HCT116 (cell line): Measurements from ENCODE around the gene PGM3. TPM values are rescaled to one million over a fixed set of nuclear protein-coding genes. Genes with fewer than 3 reads are reported as not detected.

ENCODE experiments used
- ATAC-seq: fragments of 200-7000 bp; cut with Tn5 transposase; 2 replicates; pipeline ENCODE4 v1.9.1; 2020; ENCODE audit warnings: mild to moderate bottlenecking, moderate library complexity
- BruUV-seq: library from RNA; stranded (reverse); fragments of 400-500 nt; replicated peaks from 2 replicates; lab custom pipeline; 2021; lab: Mats Ljungman, UMichigan
- CTCF ChIA-PET: fragments of 300-600 bp; sonication (Branson Sonifier 250); formaldehyde crosslinking; loops from one replicate; lab custom pipeline; 2021; ENCODE audit warnings: antibody characterized with exemption; lab: Charles Lee
- POLR2A ChIA-PET: fragments of 300-600, 350-600 bp; sonication (Branson Sonifier 250); formaldehyde crosslinking; loops from one replicate; lab custom pipeline; 2021; ENCODE audit warnings: antibody characterized with exemption; lab: Charles Lee
- RAD21 ChIA-PET, 2 experiments: fragments of 300-600 bp; sonication (Branson Sonifier 250); formaldehyde crosslinking; loops; one replicate each; lab custom pipeline; 2023; ENCODE audit warnings: low total read pairs in 2 of 2; ENCODE audit not compliant: uncharacterized antibody in 2 of 2, unreplicated experiment in 2 of 2, low non-redundant PET in 1 of 2; lab: Charles Lee
- DNase-seq: peaks from one replicate; pipeline ENCODE4 v3.0.0-alpha.2; 2010; ENCODE audit warnings: low read depth, low spot score
- H2AFZ ChIP-seq: fragments of 200-600 bp; shearing (Covaris generic), sonication (generic); 2 replicates; pipeline ENCODE4 v1.6.1; 2017; ENCODE audit warnings: low read depth, mixed run types, mixed read lengths, antibody characterized with exemption, low read length; ENCODE audit not compliant: poor library complexity, severe bottlenecking
- H3K27ac ChIP-seq: 2 replicates; pipeline ENCODE4 v1.5.1; 2012; ENCODE audit warnings: low read depth, low read length
- H3K27me3 ChIP-seq: fragments of 200-600 bp; sonication (generic); 2 replicates; pipeline ENCODE4 v1.6.1; 2016; ENCODE audit warnings: mixed run types, low read length, mixed read lengths; ENCODE audit not compliant: insufficient read depth
- H3K36me3 ChIP-seq, 2 experiments: fragments of 200-500 bp in 1 of 2; fragments of 200-600 bp in 1 of 2; sonication (Bioruptor generic) in 1 of 2; sonication (generic) in 1 of 2; 2 replicates each; pipeline versions ENCODE4 v1.5.1 to v1.6.1; 2014 to 2016; ENCODE audit warnings: low read length in 2 of 2, inconsistent platforms in 1 of 2, mixed read lengths in 1 of 2, mixed run types in 1 of 2; ENCODE audit not compliant: insufficient read depth in 2 of 2, control insufficient read depth in 1 of 2
- H3K4me1 ChIP-seq, 2 experiments: fragments of 200-600 bp in 1 of 2; sonication (generic) in 1 of 2; 2 replicates each; pipeline versions ENCODE4 v1.5.1 to v1.6.1; 2012 to 2017; ENCODE audit warnings: low read length in 2 of 2, inconsistent platforms in 1 of 2, mild to moderate bottlenecking in 1 of 2, mixed read lengths in 1 of 2, mixed run types in 1 of 2, moderate library complexity in 1 of 2; ENCODE audit not compliant: insufficient read depth in 2 of 2, control insufficient read depth in 1 of 2
- H3K4me2 ChIP-seq: fragments of 200-600 bp; sonication (generic); 2 replicates; pipeline ENCODE4 v1.6.1; 2017; ENCODE audit warnings: mixed run types, low read length, mixed read lengths
- H3K4me3 ChIP-seq, 2 experiments: fragments of 200-600 bp in 1 of 2; sonication (generic) in 1 of 2; replicated peaks in 1 of 2; 2 replicates each; pipeline ENCODE4 v1.5.1; 2011 to 2016; ENCODE audit warnings: low read length in 2 of 2, control low read depth in 1 of 2, low read depth in 1 of 2, mild to moderate bottlenecking in 1 of 2, mixed read lengths in 1 of 2, mixed run types in 1 of 2
- H3K79me2 ChIP-seq: fragments of 200-600 bp; sonication (generic); 2 replicates; pipeline ENCODE4 v1.6.1; 2017; ENCODE audit warnings: mild to moderate bottlenecking, mixed run types, low read length, moderate library complexity, mixed read lengths; ENCODE audit not compliant: insufficient read depth
- H3K9ac ChIP-seq: fragments of 200-600 bp; sonication (generic); 2 replicates; pipeline ENCODE4 v1.6.1; 2016; ENCODE audit warnings: low read length, mixed read lengths
- H3K9me2 ChIP-seq: fragments of 200-600 bp; sonication (generic), shearing (Covaris generic); 2 replicates; pipeline ENCODE4 v1.6.1; 2017; ENCODE audit warnings: mixed run types, mild to moderate bottlenecking, moderate library complexity; ENCODE audit not compliant: insufficient read depth
- H3K9me3 ChIP-seq, 2 experiments: fragments of 200-500 bp in 1 of 2; fragments of 200-600 bp in 1 of 2; sonication (Bioruptor generic) in 1 of 2; sonication (generic) in 1 of 2; 2 replicates each; pipeline ENCODE4 v1.6.1; 2014 to 2017; ENCODE audit warnings: low read length in 2 of 2, mixed read lengths in 2 of 2, inconsistent platforms in 1 of 2, low read depth in 1 of 2, mild to moderate bottlenecking in 1 of 2, mixed run types in 1 of 2, moderate library complexity in 1 of 2; ENCODE audit not compliant: control insufficient read depth in 1 of 2, insufficient read depth in 1 of 2
- H4K20me1 ChIP-seq: fragments of 200-600 bp; sonication (generic), shearing (Covaris generic); 2 replicates; pipeline ENCODE4 v1.6.1; 2017; ENCODE audit warnings: mixed run types, mild to moderate bottlenecking, moderate library complexity; ENCODE audit not compliant: insufficient read depth
- ATF3 ChIP-seq: IDR thresholded peaks from 2 replicates; pipeline ENCODE4 v1.6.1; 2012
- CEBPB ChIP-seq: IDR thresholded peaks from 2 replicates; pipeline ENCODE4 v1.6.1; 2012; ENCODE audit warnings: low read depth
- CTCF ChIP-seq, 3 experiments: fragments of 200-600 bp in 1 of 3; sonication (generic) in 1 of 3; IDR thresholded peaks in 2 of 3; conservative IDR thresholded peaks in 1 of 3; 2 replicates each; pipeline ENCODE4 v1.5.1; 2012 to 2017; ENCODE audit warnings: low read depth in 2 of 3, low read length in 2 of 3, antibody characterized with exemption in 1 of 3, borderline replicate concordance in 1 of 3, control low read depth in 1 of 3, mild to moderate bottlenecking in 1 of 3, mixed read lengths in 1 of 3, mixed run types in 1 of 3, moderate library complexity in 1 of 3; ENCODE audit not compliant: insufficient read depth in 1 of 3
- EZH2phosphoT487 ChIP-seq: fragments of 200-600 bp; IDR thresholded peaks from 2 replicates; pipeline ENCODE4 v1.6.1; 2018; ENCODE audit warnings: antibody characterized with exemption, borderline replicate concordance
- RAD21 ChIP-seq: IDR thresholded peaks from 2 replicates; pipeline ENCODE4 v1.6.1; 2012; ENCODE audit warnings: low read depth, mild to moderate bottlenecking
- REST ChIP-seq: IDR thresholded peaks from 2 replicates; pipeline ENCODE4 v1.6.1; 2012; ENCODE audit warnings: low read depth
- SRF ChIP-seq: IDR thresholded peaks from 2 replicates; pipeline ENCODE4 v1.6.1; 2012; ENCODE audit warnings: low read depth
- YY1 ChIP-seq: IDR thresholded peaks from 2 replicates; pipeline ENCODE4 v1.6.1; 2011; ENCODE audit warnings: low read length, low read depth, moderate library complexity, mild to moderate bottlenecking; ENCODE audit not compliant: insufficient replicate concordance; ENCODE audit errors: extremely low read depth
- intact Hi-C: fragments of 100-400 bp; cut with micrococcal nuclease; formaldehyde crosslinking; loops from 2 replicates; pipeline ENCODE4 v1.10.0; 2022
- total RNA-seq: library from RNA; stranded (reverse); gene quantifications from one replicate; pipeline ENCODE4 v1.2.1, GENCODE V29; 2021; ENCODE audit not compliant: unreplicated experiment
- TF ChIP-seq, protein P1 (sequence below): IDR thresholded peaks from 2 replicates; pipeline ENCODE4 v1.6.1; 2012
- TF ChIP-seq, protein P2 (sequence below): IDR thresholded peaks from 2 replicates; pipeline ENCODE4 v1.6.1; 2011; ENCODE audit warnings: mild to moderate bottlenecking, low read length, moderate library complexity; ENCODE audit not compliant: insufficient replicate concordance; ENCODE audit errors: extremely low read depth

The PGM3 gene
- total RNA-seq, 1 experiment from 2014 or later: 63.5 TPM

DNA sequence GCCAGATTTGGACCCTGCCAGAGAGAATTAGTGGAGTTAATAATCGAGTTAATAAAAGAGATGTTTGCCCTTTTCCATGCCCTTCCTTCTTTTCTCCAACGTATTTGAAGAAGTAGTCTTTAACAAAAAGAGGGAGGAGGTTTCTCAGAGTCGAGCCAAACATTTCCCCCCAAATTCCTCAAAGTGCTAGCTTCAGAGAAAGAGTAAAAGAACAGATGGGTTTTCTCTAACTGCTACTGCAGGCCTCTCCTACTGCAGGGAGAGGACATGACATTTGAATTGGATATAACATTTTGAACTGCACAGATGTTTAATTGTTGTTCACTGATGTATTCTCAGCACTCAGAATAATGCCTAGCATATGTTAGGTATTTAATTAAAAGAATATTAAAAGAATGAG lies 25.6 kb upstream of the PGM3 start:
- ATAC-seq (no peak), DNase-seq (no peak)
- intact Hi-C loops: loop anchor here (5.0 kb wide), 1 partner anchor 966 kb away; no protein-coding TSS in a partner anchor
- Histone ChIP-seq H3K79me2 (no peaks in the 10 kb centered on the region), H3K36me3 (no peaks in the 10 kb centered on the region), H3K27ac (no peak overlapping the region), H3K4me1 (no peaks in the 10 kb centered on the region), H3K9me3 (no peaks in the 10 kb centered on the region), H2AFZ (no peak overlapping the region), H3K4me2 (no peak overlapping the region), H3K4me3 (no peak overlapping the region), H4K20me1 (no peaks in the 10 kb centered on the region), H3K9me2 (no peaks in the 10 kb centered on the region), H3K9ac (no peak overlapping the region), H3K27me3 (no peaks in the 10 kb centered on the region)
- TF ChIP-seq ATF3 (no peak), CTCF (IDR thresholded peaks at IDR 0.05 in 2 of 3, conservative IDR thresholded peaks at IDR 0.05 in 1 of 3; ENCODE audit: borderline replicate concordance in 1 of 3, insufficient read depth in 1 of 3, low read depth in 2 of 3, low read length in 2 of 3) (no peak)
- POLR2A ChIA-PET: no interaction called here
- no TSS peak for BruUV-seq
- RAD21 ChIA-PET: no interaction called here
- CTCF ChIA-PET: interaction anchor here (1.1 kb wide), 2 partner anchors 151 to 296 kb away, joined by 3 read pairs; partner anchors contain the start of gene DOP1A

DNA sequence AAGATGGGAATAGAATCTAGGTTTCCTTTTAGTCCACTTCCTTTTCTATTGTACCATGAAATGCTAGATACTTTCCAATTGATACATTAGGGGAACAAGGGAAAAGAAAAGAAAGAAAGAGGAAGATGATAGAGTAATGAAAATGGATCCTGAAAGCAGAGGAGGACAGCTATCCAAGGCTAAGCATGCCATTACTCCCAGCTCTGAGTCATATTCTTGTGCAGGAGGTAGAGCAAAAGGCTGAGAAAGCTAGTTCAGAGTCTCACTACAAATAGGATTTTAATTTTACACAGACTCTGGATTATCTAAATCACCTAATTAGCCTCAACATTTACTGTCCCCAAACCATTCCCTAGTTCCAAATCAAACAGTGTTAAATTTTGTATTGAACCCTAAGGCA lies 23.7 kb upstream of the PGM3 start:
- no peak overlapping the region for H2AFZ ChIP-seq
- no peaks in the 10 kb centered on the region for H3K9me2 ChIP-seq
- no peak overlapping the region for H3K27ac ChIP-seq
- intact Hi-C loops: loop anchor here (5.0 kb wide), 1 partner anchor 965 kb away; no protein-coding TSS in a partner anchor
- BruUV-seq: no TSS peak
- H3K9me3 ChIP-seq: no peaks in the 10 kb centered on the region
- CTCF ChIA-PET: interaction anchor here (2.4 to 4.0 kb wide), 3 partner anchors 150 to 298 kb away, joined by 9 to 82 read pairs (median 25); partner anchors contain the start of genes DOP1A, PRSS35 and UBE3D
- POLR2A ChIA-PET: no interaction called here
- RAD21 ChIA-PET: no interaction called here
- no peaks in the 10 kb centered on the region for H3K4me1 ChIP-seq
- H3K4me2 ChIP-seq: no peak overlapping the region
- TF ChIP-seq REST (no peak), YY1 (no peak), SRF (no peak), CEBPB (no peak), RAD21 (no peak), EZH2phosphoT487 (no peak)
- TF ChIP-seq, protein P1, sequence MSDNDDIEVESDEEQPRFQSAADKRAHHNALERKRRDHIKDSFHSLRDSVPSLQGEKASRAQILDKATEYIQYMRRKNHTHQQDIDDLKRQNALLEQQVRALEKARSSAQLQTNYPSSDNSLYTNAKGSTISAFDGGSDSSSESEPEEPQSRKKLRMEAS: no peak
- TF ChIP-seq, protein P2, sequence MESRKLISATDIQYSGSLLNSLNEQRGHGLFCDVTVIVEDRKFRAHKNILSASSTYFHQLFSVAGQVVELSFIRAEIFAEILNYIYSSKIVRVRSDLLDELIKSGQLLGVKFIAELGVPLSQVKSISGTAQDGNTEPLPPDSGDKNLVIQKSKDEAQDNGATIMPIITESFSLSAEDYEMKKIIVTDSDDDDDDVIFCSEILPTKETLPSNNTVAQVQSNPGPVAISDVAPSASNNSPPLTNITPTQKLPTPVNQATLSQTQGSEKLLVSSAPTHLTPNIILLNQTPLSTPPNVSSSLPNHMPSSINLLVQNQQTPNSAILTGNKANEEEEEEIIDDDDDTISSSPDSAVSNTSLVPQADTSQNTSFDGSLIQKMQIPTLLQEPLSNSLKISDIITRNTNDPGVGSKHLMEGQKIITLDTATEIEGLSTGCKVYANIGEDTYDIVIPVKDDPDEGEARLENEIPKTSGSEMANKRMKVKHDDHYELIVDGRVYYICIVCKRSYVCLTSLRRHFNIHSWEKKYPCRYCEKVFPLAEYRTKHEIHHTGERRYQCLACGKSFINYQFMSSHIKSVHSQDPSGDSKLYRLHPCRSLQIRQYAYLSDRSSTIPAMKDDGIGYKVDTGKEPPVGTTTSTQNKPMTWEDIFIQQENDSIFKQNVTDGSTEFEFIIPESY: no peak
- TF ChIP-seq, all 23 proteins: peak for 0
- no peak for ATAC-seq
- no peaks in the 10 kb centered on the region for H3K27me3 ChIP-seq
- no peaks in the 10 kb centered on the region for H3K36me3 ChIP-seq
- H3K9ac ChIP-seq: no peak overlapping the region
- no peaks in the 10 kb centered on the region for H3K79me2 ChIP-seq
- H3K4me3 ChIP-seq: no peak overlapping the region
- H4K20me1 ChIP-seq: no peaks in the 10 kb centered on the region
- no peak for DNase-seq
